ENCODE results near the gene TMEM270. TPM values are rescaled to one million over a fixed set of nuclear protein-coding genes. Genes with fewer than 3 reads are reported as not detected.
A peak's percentile ranks its signal among the peaks of the same experiment; 100 is the strongest.

Gene TMEM270
- total RNA-seq, 4 donors from 2014 or later, result not detected

- 57 to 58% methylated on average over 11 of the region's 11 CpGs for WGBS, 2 donors
- TF ChIP-seq, protein P1, sequence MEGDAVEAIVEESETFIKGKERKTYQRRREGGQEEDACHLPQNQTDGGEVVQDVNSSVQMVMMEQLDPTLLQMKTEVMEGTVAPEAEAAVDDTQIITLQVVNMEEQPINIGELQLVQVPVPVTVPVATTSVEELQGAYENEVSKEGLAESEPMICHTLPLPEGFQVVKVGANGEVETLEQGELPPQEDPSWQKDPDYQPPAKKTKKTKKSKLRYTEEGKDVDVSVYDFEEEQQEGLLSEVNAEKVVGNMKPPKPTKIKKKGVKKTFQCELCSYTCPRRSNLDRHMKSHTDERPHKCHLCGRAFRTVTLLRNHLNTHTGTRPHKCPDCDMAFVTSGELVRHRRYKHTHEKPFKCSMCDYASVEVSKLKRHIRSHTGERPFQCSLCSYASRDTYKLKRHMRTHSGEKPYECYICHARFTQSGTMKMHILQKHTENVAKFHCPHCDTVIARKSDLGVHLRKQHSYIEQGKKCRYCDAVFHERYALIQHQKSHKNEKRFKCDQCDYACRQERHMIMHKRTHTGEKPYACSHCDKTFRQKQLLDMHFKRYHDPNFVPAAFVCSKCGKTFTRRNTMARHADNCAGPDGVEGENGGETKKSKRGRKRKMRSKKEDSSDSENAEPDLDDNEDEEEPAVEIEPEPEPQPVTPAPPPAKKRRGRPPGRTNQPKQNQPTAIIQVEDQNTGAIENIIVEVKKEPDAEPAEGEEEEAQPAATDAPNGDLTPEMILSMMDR (IDR thresholded peaks at IDR 0.05), result no peak
- TF ChIP-seq POLR2A (IDR thresholded peaks at IDR 0.05), result no peak
- no peak overlapping the region for H3K4me3 ChIP-seq (ENCODE audit: low read depth, poor library complexity, severe bottlenecking)
- DNase-seq (ENCODE audit: low spot score in 2 of 2), result no peak
- intact Hi-C loops (cut with DNase I; ENCODE audit: low total_unique reads), result no loop called here
Measured at GRCh38 chr7:73892003-73892999, 31.3 kb downstream of the TMEM270 start.

GRCh38 chr7:73893342-73894101 is 32.6 kb downstream of the TMEM270 start:
- no peak for TF ChIP-seq POLR2A (IDR thresholded peaks at IDR 0.05)
- TF ChIP-seq, protein P1 (IDR thresholded peaks at IDR 0.05), result no peak
- intact Hi-C loops (cut with DNase I; ENCODE audit: low total_unique reads), result no loop called here
- no peak overlapping the region for H3K4me3 ChIP-seq (ENCODE audit: low read depth, poor library complexity, severe bottlenecking)
- 25 to 42% methylated on average over 9 to 21 of the region's 22 CpGs for WGBS, 2 donors
- peak in 1 of 2 donors; percentile 95 for DNase-seq (ENCODE audit: low spot score in 2 of 2)

GRCh38 chr7:73894166-73894565 is 33.2 kb downstream of the TMEM270 start:
- TF ChIP-seq POLR2A (IDR thresholded peaks at IDR 0.05), result no peak
- TF ChIP-seq, protein P1 (IDR thresholded peaks at IDR 0.05), result no peak
- H3K4me3 ChIP-seq (ENCODE audit: low read depth, poor library complexity, severe bottlenecking), result no peak overlapping the region
- intact Hi-C loops (cut with DNase I; ENCODE audit: low total_unique reads), result no loop called here
- DNase-seq (ENCODE audit: low spot score in 2 of 2), result no peak
- 72 to 86% methylated on average over 6 of the region's 6 CpGs for WGBS, 2 donors

- DNase-seq (ENCODE audit: low spot score in 2 of 2), result peak; percentile 86 to 97
- H3K4me3 ChIP-seq (ENCODE audit: low read depth, poor library complexity, severe bottlenecking), result no peak overlapping the region
- WGBS, 2 donors, result 43 to 56% methylated on average over 20 of the region's 20 CpGs
- intact Hi-C loops (cut with DNase I; ENCODE audit: low total_unique reads), result no loop called here
- no peak for TF ChIP-seq POLR2A (IDR thresholded peaks at IDR 0.05)
- TF ChIP-seq, protein P1 (IDR thresholded peaks at IDR 0.05), result no peak
Measured at GRCh38 chr7:73894733-73895551, 34.0 kb downstream of the TMEM270 start.

GRCh38 chr7:73895626-73896025 is 34.7 kb downstream of the TMEM270 start:
- 70 to 78% methylated on average over 3 of the region's 3 CpGs for WGBS, 2 donors
- no peak for TF ChIP-seq POLR2A (IDR thresholded peaks at IDR 0.05)
- TF ChIP-seq, protein P1 (IDR thresholded peaks at IDR 0.05), result no peak
- DNase-seq (ENCODE audit: low spot score in 2 of 2), result no peak
- no peak overlapping the region for H3K4me3 ChIP-seq (ENCODE audit: low read depth, poor library complexity, severe bottlenecking)
- intact Hi-C loops (cut with DNase I; ENCODE audit: low total_unique reads), result no loop called here

All from lower leg skin (tissue), 4 donors.